ENCODE data around the gene ZBTB3. TPM values are rescaled to one million over a fixed set of nuclear protein-coding genes. Genes with fewer than 3 reads are reported as not detected.

Gene ZBTB3
- total and polyA plus RNA-seq, 2 of the 13 experiments (the other 11 are each of a cell fraction or from before 2014, with no cell fraction given) = 3.4 to 5.2 TPM

- TF ChIP-seq, protein P1, sequence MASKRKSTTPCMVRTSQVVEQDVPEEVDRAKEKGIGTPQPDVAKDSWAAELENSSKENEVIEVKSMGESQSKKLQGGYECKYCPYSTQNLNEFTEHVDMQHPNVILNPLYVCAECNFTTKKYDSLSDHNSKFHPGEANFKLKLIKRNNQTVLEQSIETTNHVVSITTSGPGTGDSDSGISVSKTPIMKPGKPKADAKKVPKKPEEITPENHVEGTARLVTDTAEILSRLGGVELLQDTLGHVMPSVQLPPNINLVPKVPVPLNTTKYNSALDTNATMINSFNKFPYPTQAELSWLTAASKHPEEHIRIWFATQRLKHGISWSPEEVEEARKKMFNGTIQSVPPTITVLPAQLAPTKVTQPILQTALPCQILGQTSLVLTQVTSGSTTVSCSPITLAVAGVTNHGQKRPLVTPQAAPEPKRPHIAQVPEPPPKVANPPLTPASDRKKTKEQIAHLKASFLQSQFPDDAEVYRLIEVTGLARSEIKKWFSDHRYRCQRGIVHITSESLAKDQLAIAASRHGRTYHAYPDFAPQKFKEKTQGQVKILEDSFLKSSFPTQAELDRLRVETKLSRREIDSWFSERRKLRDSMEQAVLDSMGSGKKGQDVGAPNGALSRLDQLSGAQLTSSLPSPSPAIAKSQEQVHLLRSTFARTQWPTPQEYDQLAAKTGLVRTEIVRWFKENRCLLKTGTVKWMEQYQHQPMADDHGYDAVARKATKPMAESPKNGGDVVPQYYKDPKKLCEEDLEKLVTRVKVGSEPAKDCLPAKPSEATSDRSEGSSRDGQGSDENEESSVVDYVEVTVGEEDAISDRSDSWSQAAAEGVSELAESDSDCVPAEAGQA (IDR thresholded peaks at IDR 0.05; ENCODE audit: low read depth) = no peak
- TF ChIP-seq, protein P1 (CRISPR knock-in tag; IDR thresholded peaks at IDR 0.05; ENCODE audit: borderline replicate concordance) = no peak
- TF ChIP-seq ZNF644 (CRISPR knock-in tag; IDR thresholded peaks at IDR 0.05; ENCODE audit: low read depth) (no peak), CREB1 (IDR thresholded peaks at IDR 0.05) (peak; percentile 70), CREB1 (CRISPR knock-in tag; IDR thresholded peaks at IDR 0.05) (peak; percentile 77), SMAD9 (CRISPR knock-in tag; IDR thresholded peaks at IDR 0.05) (no peak), RFX3 (CRISPR knock-in tag; IDR thresholded peaks at IDR 0.05) (no peak), ZSCAN20 (CRISPR knock-in tag; IDR thresholded peaks at IDR 0.05; ENCODE audit: borderline replicate concordance) (peak; percentile 47; the same call in 1 of the 2 replicates), KAT8 (CRISPR knock-in tag; IDR thresholded peaks at IDR 0.05) (no peak), RFXANK (CRISPR knock-in tag; IDR thresholded peaks at IDR 0.05) (peak; percentile 99), GMEB1 (CRISPR knock-in tag; IDR thresholded peaks at IDR 0.05; ENCODE audit: borderline replicate concordance) (no peak; the same call in 1 of the 2 replicates), PPARG (CRISPR knock-in tag; conservative IDR thresholded peaks at IDR 0.05) (no peak), IKZF4 (CRISPR knock-in tag; IDR thresholded peaks at IDR 0.05; ENCODE audit: borderline replicate concordance, low read depth, not compliant biosample characterization) (no peak), ELF4 (CRISPR knock-in tag; IDR thresholded peaks at IDR 0.05; ENCODE audit: borderline replicate concordance) (no peak), REPIN1 (CRISPR knock-in tag; IDR thresholded peaks at IDR 0.05; ENCODE audit: borderline replicate concordance, low read depth) (no peak), THAP11 (CRISPR knock-in tag; IDR thresholded peaks at IDR 0.05) (no peak), HMG20B (CRISPR knock-in tag; conservative IDR thresholded peaks at IDR 0.05) (no peak), ZNF136 (CRISPR knock-in tag; IDR thresholded peaks at IDR 0.05; ENCODE audit: low read depth) (no peak)
- TF ChIP-seq, protein P2, sequence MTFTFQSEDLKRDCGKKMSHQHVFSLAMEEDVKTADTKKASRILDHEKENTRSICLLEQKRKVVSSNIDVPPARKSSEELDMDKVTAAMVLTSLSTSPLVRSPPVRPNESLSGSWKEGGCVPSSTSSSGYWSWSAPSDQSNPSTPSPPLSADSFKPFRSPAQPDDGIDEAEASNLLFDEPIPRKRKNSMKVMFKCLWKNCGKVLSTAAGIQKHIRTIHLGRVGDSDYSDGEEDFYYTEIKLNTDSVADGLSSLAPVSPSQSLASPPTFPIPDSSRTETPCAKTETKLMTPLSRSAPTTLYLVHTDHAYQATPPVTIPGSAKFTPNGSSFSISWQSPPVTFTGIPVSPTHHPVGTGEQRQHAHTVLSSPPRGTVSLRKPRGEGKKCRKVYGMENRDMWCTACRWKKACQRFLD (CRISPR knock-in tag; IDR thresholded peaks at IDR 0.05; ENCODE audit: borderline replicate concordance) = no peak
- TF ChIP-seq, protein P3, sequence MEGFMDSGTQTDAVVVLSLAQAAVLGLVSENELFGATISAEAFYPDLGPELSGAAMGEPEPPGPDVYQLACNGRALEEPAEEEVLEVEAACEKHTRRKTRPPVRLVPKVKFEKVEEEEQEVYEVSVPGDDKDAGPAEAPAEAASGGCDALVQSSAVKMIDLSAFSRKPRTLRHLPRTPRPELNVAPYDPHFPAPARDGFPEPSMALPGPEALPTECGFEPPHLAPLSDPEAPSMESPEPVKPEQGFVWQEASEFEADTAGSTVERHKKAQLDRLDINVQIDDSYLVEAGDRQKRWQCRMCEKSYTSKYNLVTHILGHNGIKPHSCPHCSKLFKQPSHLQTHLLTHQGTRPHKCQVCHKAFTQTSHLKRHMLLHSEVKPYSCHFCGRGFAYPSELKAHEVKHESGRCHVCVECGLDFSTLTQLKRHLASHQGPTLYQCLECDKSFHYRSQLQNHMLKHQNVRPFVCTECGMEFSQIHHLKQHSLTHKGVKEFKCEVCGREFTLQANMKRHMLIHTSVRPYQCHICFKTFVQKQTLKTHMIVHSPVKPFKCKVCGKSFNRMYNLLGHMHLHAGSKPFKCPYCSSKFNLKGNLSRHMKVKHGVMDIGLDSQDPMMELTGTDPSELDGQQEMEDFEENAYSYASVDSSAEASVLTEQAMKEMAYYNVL (CRISPR knock-in tag; IDR thresholded peaks at IDR 0.05; ENCODE audit: borderline replicate concordance) = no peak
These were observed 26.1 kb downstream of the ZBTB3 start (continued) for GRCh38 chr11:62727872-62728170.
